Stomach (tissue), 9 donors: ENCODE results near the gene GALNS. TPM values are rescaled to one million over a fixed set of nuclear protein-coding genes. Genes with fewer than 3 reads are reported as not detected.

Experiments used
- DNase-seq, 2 donors: peaks; one replicate each; pipeline versions ENCODE4 v3.0.0 to v3.0.0-alpha.2; 2013 to 2019
- H3K27ac ChIP-seq, 5 donors: fragments of 200-600 bp in 4 of 5; sonication (generic) in 4 of 5; one replicate each; pipeline ENCODE4 v1.5.1; 2013 to 2019; ENCODE audit warnings: mild to moderate bottlenecking in 1 of 5, moderate library complexity in 1 of 5
- H3K27me3 ChIP-seq, 3 donors: fragments of 200-600 bp; sonication (generic); one replicate each; pipeline ENCODE4 v1.5.1; 2017 to 2019; ENCODE audit warnings: mixed run types in 1 of 3
- H3K36me3 ChIP-seq, 4 donors: fragments of 200-600 bp; sonication (generic); 1 replicate in 3 of 4; 2 replicates in 1 of 4; pipeline ENCODE4 v1.5.1; 2016 to 2019
- H3K4me1 ChIP-seq, 4 donors: fragments of 200-600 bp; sonication (generic); one replicate each; pipeline ENCODE4 v1.5.1; 2016 to 2019
- H3K4me3 ChIP-seq, 4 donors: fragments of 200-600 bp; sonication (generic) in 3 of 4; one replicate each; pipeline ENCODE4 v1.5.1; 2016 to 2019; ENCODE audit warnings: mild to moderate bottlenecking in 1 of 4
- H3K9me3 ChIP-seq, 4 donors: fragments of 200-600 bp; sonication (generic); one replicate each; pipeline ENCODE4 v1.5.1; 2016 to 2019
- EP300 ChIP-seq: sonication (generic); formaldehyde crosslinking; IDR thresholded peaks from one replicate; pipeline ENCODE4 v1.6.1; 2017; ENCODE audit warnings: antibody characterized with exemption
- POLR2A ChIP-seq, 4 donors: fragments of 450-650 bp; IDR thresholded peaks; one replicate each; pipeline ENCODE4 v1.6.1; 2016; ENCODE audit warnings: antibody characterized with exemption in 4 of 4, control low read depth in 2 of 4, mild to moderate bottlenecking in 1 of 4, moderate library complexity in 1 of 4
- POLR2AphosphoS5 ChIP-seq, 3 donors: sonication (generic); formaldehyde crosslinking; IDR thresholded peaks; one replicate each; pipeline ENCODE4 v1.6.1; 2016; ENCODE audit warnings: antibody characterized with exemption in 3 of 3
- WGBS, 5 donors: extraction: QIAGEN DNeasy Blood & Tissue Kit in 3 of 5; methylation state at CpG; one replicate each; pipeline versions ENCODE4 v1.1.5 to v1.1.7; 2013 to 2018; 5-methylcytosine and 5-hydroxymethylcytosine counted together
- intact Hi-C: fragments of 100-400 bp; cut with DNase I; formaldehyde crosslinking; loops from one replicate; pipeline ENCODE4 v1.15.1; 2023; ENCODE audit warnings: low total_unique reads
- polyA plus RNA-seq, 3 donors: library from polyadenylated mRNA; stranded (reverse); fragments of 200-250 nt; gene quantifications; one replicate each; pipeline ENCODE4 v1.2.3, GENCODE V29; 2013
- total RNA-seq, 5 donors: library from RNA; depleted of rRNA; stranded (reverse); fragments of >200 nt; gene quantifications; one replicate each; pipeline versions ENCODE4 v1.1.0 to v1.2.3, GENCODE V29; 2014 to 2016
- TF ChIP-seq, protein P1 (sequence below), 7 experiments: fragments of 450-650 bp in 4 of 7; fragments of 200-600 bp in 3 of 7; sonication (generic) in 3 of 7; IDR thresholded peaks; one replicate each; pipeline ENCODE4 v1.5.1; 2016 to 2019; ENCODE audit warnings: antibody characterized with exemption in 7 of 7, control low read depth in 2 of 7, mild to moderate bottlenecking in 1 of 7
- donor health status: healthy with polysubstance abuse.
- donor health status: Bipolar disorder and iron deficiency.
- donor health status: healthy.

The GALNS gene
- total and polyA plus RNA-seq, 8 donors, result 8.6 to 110 (median 28.2) TPM

- WGBS, 5 donors, result 73 to 92% (median 89%) methylated on average over 6 of the region's 6 CpGs
- Histone ChIP-seq H3K27me3 (peaks cover 0 to 19% (median 5%) of the 10 kb centered on the region in 3 donors), H3K4me3 (no peak overlapping the region), H3K36me3 (no peaks in the 10 kb centered on the region), H3K9me3 (no peaks in the 10 kb centered on the region), H3K27ac (no peak overlapping the region), H3K4me1 (peaks cover 15 to 32% (median 29%) of the 10 kb centered on the region in 4 donors)
- DNase-seq, result no peak
- intact Hi-C loops, result no loop called here
- TF ChIP-seq EP300 (no peak), POLR2A (IDR thresholded peaks at IDR 0.05) (no peak), POLR2AphosphoS5 (IDR thresholded peaks at IDR 0.05) (no peak)
- TF ChIP-seq, protein P1, sequence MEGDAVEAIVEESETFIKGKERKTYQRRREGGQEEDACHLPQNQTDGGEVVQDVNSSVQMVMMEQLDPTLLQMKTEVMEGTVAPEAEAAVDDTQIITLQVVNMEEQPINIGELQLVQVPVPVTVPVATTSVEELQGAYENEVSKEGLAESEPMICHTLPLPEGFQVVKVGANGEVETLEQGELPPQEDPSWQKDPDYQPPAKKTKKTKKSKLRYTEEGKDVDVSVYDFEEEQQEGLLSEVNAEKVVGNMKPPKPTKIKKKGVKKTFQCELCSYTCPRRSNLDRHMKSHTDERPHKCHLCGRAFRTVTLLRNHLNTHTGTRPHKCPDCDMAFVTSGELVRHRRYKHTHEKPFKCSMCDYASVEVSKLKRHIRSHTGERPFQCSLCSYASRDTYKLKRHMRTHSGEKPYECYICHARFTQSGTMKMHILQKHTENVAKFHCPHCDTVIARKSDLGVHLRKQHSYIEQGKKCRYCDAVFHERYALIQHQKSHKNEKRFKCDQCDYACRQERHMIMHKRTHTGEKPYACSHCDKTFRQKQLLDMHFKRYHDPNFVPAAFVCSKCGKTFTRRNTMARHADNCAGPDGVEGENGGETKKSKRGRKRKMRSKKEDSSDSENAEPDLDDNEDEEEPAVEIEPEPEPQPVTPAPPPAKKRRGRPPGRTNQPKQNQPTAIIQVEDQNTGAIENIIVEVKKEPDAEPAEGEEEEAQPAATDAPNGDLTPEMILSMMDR (IDR thresholded peaks at IDR 0.05), result no peak
Observed at GRCh38 chr16:88800277-88800592, 56.5 kb downstream of the GALNS start.

DNA sequence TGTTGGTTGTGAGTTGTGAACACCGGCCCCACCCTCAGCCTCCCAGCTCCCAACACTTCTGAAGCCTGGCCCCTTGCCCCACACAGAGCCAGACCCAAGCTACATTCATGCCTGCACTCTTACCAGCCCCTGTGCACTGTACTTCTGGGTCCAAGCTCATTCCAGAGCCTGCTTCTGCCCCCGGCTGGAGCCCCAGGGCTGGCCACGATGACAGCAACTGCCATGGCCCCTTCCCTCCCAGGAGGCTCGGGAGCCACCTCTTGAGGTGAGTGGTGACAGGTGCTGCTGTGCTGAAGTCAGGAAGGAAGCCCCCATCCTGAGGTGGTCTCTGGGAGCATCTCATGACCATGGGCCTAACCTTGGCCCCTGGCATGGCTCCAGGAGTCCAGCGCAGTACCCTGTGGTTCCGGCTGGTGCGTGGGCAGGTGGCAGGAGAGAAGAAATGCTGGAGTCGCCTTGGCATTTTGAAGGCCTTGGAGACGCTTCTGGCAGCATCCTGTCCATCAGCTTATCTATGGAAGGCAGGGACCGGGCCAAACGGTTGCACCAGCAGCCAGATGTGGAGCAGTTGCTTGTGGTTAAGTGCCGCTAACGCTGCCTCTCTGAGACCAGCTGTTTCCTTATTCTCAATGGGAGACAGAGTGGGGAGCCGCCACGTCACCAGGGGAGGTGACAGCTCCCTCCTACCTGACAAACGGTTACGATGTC lies 57.0 kb downstream of the GALNS start:
- Histone ChIP-seq H3K36me3 (no peaks in the 10 kb centered on the region), H3K27me3 (peaks cover 0 to 17% (median 5%) of the 10 kb centered on the region in 3 donors), H3K4me3 (no peak overlapping the region), H3K27ac (no peak overlapping the region), H3K9me3 (no peaks in the 10 kb centered on the region), H3K4me1 (peaks cover 11 to 27% (median 25%) of the 10 kb centered on the region in 4 donors)
- intact Hi-C loops, result no loop called here
- 79 to 90% (median 85%) methylated on average over 12 to 17 of the region's 17 CpGs for WGBS, 5 donors
- no peak for DNase-seq
- TF ChIP-seq EP300 (no peak), POLR2A (IDR thresholded peaks at IDR 0.05) (no peak), POLR2AphosphoS5 (IDR thresholded peaks at IDR 0.05) (no peak)
- TF ChIP-seq, protein P1 (IDR thresholded peaks at IDR 0.05), result no peak

DNA sequence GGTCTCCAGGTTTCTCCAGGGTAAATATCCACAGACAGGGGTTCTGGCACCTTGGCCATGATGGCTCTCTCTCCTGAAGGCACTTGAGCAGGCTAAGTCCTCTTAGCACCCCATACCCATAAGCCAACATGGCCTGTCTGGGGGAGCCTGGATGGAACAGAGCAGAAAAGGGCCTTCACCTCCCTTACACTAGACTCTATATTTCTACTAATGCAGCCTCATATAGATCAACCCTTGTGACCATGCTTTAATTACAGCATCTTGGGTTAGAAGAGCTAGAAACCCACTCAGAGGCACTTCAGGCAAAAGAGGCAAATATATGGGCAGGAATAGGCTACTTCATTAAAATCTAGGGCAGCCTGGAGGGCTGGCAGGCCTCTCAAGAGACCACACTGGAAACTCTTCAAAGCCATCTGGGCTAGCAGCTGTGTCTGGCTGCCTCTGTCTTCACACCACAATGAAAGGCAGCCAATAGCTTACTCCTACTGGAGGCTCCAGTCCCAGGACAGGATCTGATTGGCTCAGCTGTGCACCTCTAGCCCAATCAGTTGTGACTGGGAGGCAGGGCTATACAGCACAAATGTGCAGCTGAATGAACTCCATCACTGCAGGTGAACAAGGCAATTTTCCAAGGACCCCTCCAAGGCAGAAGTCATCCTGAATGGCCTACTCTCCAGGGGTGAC lies 57.8 kb downstream of the GALNS start:
- DNase-seq, result no peak
- no peak overlapping the region for H3K27ac ChIP-seq
- TF ChIP-seq POLR2AphosphoS5 (IDR thresholded peaks at IDR 0.05) (no peak), POLR2A (IDR thresholded peaks at IDR 0.05) (no peak), EP300 (no peak)
- TF ChIP-seq, protein P1 (IDR thresholded peaks at IDR 0.05), result no peak

GRCh38 chr16:88798073-88798472 lies 58.7 kb downstream of the GALNS start:
- H3K4me1 ChIP-seq, result peaks cover 0 to 30% (median 14%) of the 10 kb centered on the region in 4 donors
- no peaks in the 10 kb centered on the region for H3K36me3 ChIP-seq
- TF ChIP-seq POLR2A (IDR thresholded peaks at IDR 0.05) (no peak), EP300 (no peak), POLR2AphosphoS5 (IDR thresholded peaks at IDR 0.05) (no peak)
- TF ChIP-seq, protein P1 (IDR thresholded peaks at IDR 0.05), result no peak
- no peaks in the 10 kb centered on the region for H3K9me3 ChIP-seq
- intact Hi-C loops, result no loop called here
- H3K4me3 ChIP-seq, result no peak overlapping the region
- DNase-seq, result no peak
- H3K27ac ChIP-seq, result no peak overlapping the region
- peaks cover 0 to 21% (median 9%) of the 10 kb centered on the region in 3 donors for H3K27me3 ChIP-seq
- WGBS, 5 donors, result 83 to 96% (median 92%) methylated on average over 4 of the region's 4 CpGs

More for the DNA sequence above, 57.8 kb downstream of the GALNS start:
- intact Hi-C loops, result no loop called here
- no peaks in the 10 kb centered on the region for H3K36me3 ChIP-seq
- H3K4me1 ChIP-seq, result peaks cover 2 to 23% (median 19%) of the 10 kb centered on the region in 4 donors
- no peaks in the 10 kb centered on the region for H3K9me3 ChIP-seq
- peaks cover 0 to 13% (median 2%) of the 10 kb centered on the region in 3 donors for H3K27me3 ChIP-seq
- no peak overlapping the region for H3K4me3 ChIP-seq
